ENCODE data around the gene CNTFR. TPM values are rescaled to one million over a fixed set of nuclear protein-coding genes. Genes with fewer than 3 reads are reported as not detected.

The CNTFR gene
- total RNA-seq, 4 donors from 2014 or later, result 0.47 to 11.6 (median 1.6) TPM

GRCh38 chr9:34592895-34593601, 3.5 kb upstream of the CNTFR start:
- no peak overlapping the region for H3K4me3 ChIP-seq
- peaks cover 0 to 69% (median 26%) of the 10 kb centered on the region in 3 donors for H3K4me1 ChIP-seq
- H3K27me3 ChIP-seq, result peaks cover 67% of the 10 kb centered on the region
- no peak for TF ChIP-seq EP300 (IDR thresholded peaks at IDR 0.05)
- TF ChIP-seq, protein P1, sequence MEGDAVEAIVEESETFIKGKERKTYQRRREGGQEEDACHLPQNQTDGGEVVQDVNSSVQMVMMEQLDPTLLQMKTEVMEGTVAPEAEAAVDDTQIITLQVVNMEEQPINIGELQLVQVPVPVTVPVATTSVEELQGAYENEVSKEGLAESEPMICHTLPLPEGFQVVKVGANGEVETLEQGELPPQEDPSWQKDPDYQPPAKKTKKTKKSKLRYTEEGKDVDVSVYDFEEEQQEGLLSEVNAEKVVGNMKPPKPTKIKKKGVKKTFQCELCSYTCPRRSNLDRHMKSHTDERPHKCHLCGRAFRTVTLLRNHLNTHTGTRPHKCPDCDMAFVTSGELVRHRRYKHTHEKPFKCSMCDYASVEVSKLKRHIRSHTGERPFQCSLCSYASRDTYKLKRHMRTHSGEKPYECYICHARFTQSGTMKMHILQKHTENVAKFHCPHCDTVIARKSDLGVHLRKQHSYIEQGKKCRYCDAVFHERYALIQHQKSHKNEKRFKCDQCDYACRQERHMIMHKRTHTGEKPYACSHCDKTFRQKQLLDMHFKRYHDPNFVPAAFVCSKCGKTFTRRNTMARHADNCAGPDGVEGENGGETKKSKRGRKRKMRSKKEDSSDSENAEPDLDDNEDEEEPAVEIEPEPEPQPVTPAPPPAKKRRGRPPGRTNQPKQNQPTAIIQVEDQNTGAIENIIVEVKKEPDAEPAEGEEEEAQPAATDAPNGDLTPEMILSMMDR (IDR thresholded peaks at IDR 0.05), result no peak
- peak; percentile 43 for TF ChIP-seq POLR2AphosphoS5 (IDR thresholded peaks at IDR 0.05)
- peak overlapping the region in 3 of 4 donors; percentile 35 to 69 (median 62) for H3K27ac ChIP-seq
- no peaks in the 10 kb centered on the region for H3K36me3 ChIP-seq
- ATAC-seq, result peak; percentile 69
- 20% methylated on average over 1 of the region's 26 CpGs; no CpG with 5 or more reads in 1 of the 2 donors for WGBS, 2 donors (ENCODE audit: low coverage in 1 of 2)
- no peaks in the 10 kb centered on the region for H3K9me3 ChIP-seq

GRCh38 chr9:34591917-34592866, 2.7 kb upstream of the CNTFR start:
- no peaks in the 10 kb centered on the region for H3K9me3 ChIP-seq
- H3K36me3 ChIP-seq, result no peaks in the 10 kb centered on the region
- TF ChIP-seq POLR2AphosphoS5 (IDR thresholded peaks at IDR 0.05) (no peak), EP300 (IDR thresholded peaks at IDR 0.05) (no peak), POLR2A (IDR thresholded peaks at IDR 0.05) (no peak)
- TF ChIP-seq, protein P1 (IDR thresholded peaks at IDR 0.05), result peak in 1 of 4 experiments; percentile 1
- H3K4me3 ChIP-seq, result no peak overlapping the region
- H3K4me1 ChIP-seq, result peaks cover 0 to 69% (median 26%) of the 10 kb centered on the region in 3 donors
- no peak for ATAC-seq
- WGBS, 2 donors (ENCODE audit: low coverage in 1 of 2), result 38 to 53% methylated on average over 8 to 12 of the region's 16 CpGs
- H3K27me3 ChIP-seq, result peaks cover 76% of the 10 kb centered on the region
- H3K27ac ChIP-seq, result peak overlapping the region in 3 of 4 donors; percentile 35 to 69 (median 40)

DNA sequence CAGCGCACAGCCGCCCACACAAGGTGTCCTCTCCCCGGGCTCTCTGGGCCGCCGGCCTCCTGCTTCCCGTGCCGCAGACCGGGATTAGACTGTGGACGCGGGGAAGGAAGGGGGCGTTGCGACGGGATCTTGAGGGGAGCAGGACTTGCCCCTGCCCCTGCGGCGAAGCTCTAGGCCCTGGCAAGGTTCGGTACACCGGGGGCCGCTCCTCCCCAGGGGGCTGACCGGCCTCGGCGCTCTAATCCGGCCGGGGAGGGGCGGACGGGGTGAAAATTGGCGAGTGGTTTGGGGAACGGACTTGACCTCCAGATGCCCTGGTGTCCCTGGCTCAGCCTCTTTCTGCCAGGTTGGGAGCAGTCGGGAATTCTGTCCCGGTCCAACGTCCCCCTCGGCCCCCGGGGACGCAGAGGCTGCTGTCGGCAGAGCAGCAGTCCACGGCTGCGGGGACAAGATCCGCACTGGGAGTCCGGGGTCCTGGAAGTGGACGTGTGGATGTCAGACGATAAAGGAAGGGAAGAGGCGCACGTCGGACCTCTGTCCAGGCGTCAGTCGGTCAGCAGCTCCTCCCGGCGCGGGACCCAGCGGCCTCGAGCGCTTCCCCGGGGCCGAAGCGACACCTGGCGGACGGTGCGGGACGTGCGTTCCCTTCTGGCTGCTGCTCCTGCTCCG, 1.9 kb upstream of the CNTFR start:
- Histone ChIP-seq H3K27me3 (peaks cover 80% of the 10 kb centered on the region), H3K4me3 (peak overlapping the region in 1 of 2 donors; percentile 68), H3K9me3 (no peaks in the 10 kb centered on the region), H3K27ac (peak overlapping the region in 3 of 4 donors; percentile 40 to 66 (median 50)), H3K36me3 (no peaks in the 10 kb centered on the region), H3K4me1 (peaks cover 0 to 69% (median 26%) of the 10 kb centered on the region in 3 donors)
- ATAC-seq, result peak; percentile 73
- WGBS, 2 donors (ENCODE audit: low coverage in 1 of 2), result no CpG with 5 or more reads among the region's 60 CpGs
- TF ChIP-seq, protein P1 (IDR thresholded peaks at IDR 0.05), result peak in 3 of 4 experiments; percentile 87 to 99 (median 94)
- TF ChIP-seq POLR2A (IDR thresholded peaks at IDR 0.05) (no peak), POLR2AphosphoS5 (IDR thresholded peaks at IDR 0.05) (peak; percentile 11), EP300 (IDR thresholded peaks at IDR 0.05) (no peak)

DNA sequence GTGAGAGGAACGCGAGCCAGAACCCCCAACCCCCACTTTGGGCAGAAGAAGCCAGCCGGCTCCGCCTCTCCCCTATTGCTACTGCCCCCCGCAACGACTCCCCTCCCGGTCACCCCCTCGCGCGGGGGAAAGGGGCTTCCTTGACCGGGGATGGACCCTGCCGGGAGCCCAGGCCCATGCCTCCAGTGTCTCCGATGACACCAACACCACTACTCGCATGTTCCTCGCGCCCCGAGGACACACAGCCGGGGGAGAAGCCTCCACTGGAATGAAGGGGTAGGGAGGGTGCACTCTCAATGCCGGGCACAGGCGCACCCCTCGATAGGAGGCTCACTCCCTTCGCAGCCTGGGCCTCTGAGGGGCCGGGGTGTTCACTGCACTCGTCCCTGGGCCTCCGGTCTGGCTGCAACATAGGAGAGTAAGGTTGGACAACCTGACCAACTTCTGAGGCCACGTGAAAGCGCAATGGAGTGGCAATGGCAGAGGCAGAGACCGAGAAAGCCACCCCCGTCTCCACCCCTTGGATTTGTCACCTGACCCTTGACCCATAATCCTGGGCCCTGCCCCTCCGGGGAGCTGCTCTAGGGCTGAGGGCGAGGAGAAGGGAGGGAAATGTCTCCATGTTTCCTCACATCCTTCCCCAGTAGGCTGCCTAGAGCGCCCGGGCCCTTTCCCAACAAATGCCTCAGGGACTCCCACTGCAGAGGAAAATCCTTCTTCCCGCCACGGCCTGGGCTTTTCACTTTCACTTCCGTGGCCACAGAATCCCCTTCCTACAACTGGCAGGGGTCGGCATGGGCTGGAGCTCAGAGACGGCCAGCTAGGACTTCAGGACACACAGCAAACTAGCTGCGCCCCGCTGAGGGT, 1.1 kb upstream of the CNTFR start:
- no peaks in the 10 kb centered on the region for H3K9me3 ChIP-seq
- peak overlapping the region in 1 of 2 donors; percentile 68 for H3K4me3 ChIP-seq
- 53% methylated on average over 4 of the region's 40 CpGs; no CpG with 5 or more reads in 1 of the 2 donors for WGBS, 2 donors (ENCODE audit: low coverage in 1 of 2)
- H3K4me1 ChIP-seq, result peaks cover 0 to 69% (median 26%) of the 10 kb centered on the region in 3 donors
- peaks cover 86% of the 10 kb centered on the region for H3K27me3 ChIP-seq
- peak; percentile 5 for ATAC-seq
- H3K36me3 ChIP-seq, result no peaks in the 10 kb centered on the region
- TF ChIP-seq, protein P1 (IDR thresholded peaks at IDR 0.05), result no peak
- TF ChIP-seq EP300 (IDR thresholded peaks at IDR 0.05), result no peak
- no peak for TF ChIP-seq POLR2A (IDR thresholded peaks at IDR 0.05)
- no peak for TF ChIP-seq POLR2AphosphoS5 (IDR thresholded peaks at IDR 0.05)
- H3K27ac ChIP-seq, result peak overlapping the region in 3 of 4 donors; percentile 50 to 66 (median 61)
